AG04450 (cell line): ENCODE results near the gene SOX4. TPM values are rescaled to one million over a fixed set of nuclear protein-coding genes. Genes with fewer than 3 reads are reported as not detected.

Experiments used
- CTCF ChIA-PET: fragments of 300-600, 350-600 bp; formaldehyde crosslinking; extraction: SDS; loops from one replicate; lab custom pipeline; 2022; ENCODE audit warnings: antibody characterized with exemption, inconsistent platforms; lab: Charles Lee
- POLR2A ChIA-PET: fragments of 350-600 bp; formaldehyde crosslinking; extraction: SDS; loops from one replicate; lab custom pipeline; 2021; ENCODE audit warnings: antibody characterized with exemption, inconsistent platforms; lab: Yijun Ruan, JAX
- DNase-seq: peaks from one replicate; pipeline ENCODE4 v3.0.0-alpha.2; 2011; ENCODE audit warnings: low read depth, low spot score
- H3K27ac ChIP-seq: one replicate; pipeline ENCODE4 v1.5.1; 2012; ENCODE audit warnings: low read depth, low read length, control low read depth
- H3K27me3 ChIP-seq: one replicate; pipeline ENCODE4 v1.6.0; 2012; ENCODE audit warnings: low read length; ENCODE audit not compliant: control insufficient read depth, insufficient read depth
- H3K4me3 ChIP-seq: 2 replicates; pipeline ENCODE4 v1.5.1; 2011; ENCODE audit warnings: mild to moderate bottlenecking, low read depth, low read length, control low read depth
- H3K9me3 ChIP-seq: 2 replicates; pipeline ENCODE4 v1.5.1; 2012; ENCODE audit warnings: low read length; ENCODE audit not compliant: control insufficient read depth, insufficient read depth
- polyA plus RNA-seq: library from polyadenylated mRNA; depleted of rRNA; stranded (reverse); fragments of >200 nt; gene quantifications from 2 replicates; pipeline ENCODE4 v1.2.3, GENCODE V29; 2011
- TF ChIP-seq, protein P1 (sequence below): IDR thresholded peaks from 2 replicates; pipeline ENCODE4 v1.5.1; 2011; ENCODE audit warnings: low read depth, low read length, control low read depth, inconsistent platforms

Gene SOX4
- polyA plus RNA-seq, 1 experiment = 33.5 TPM

- Histone ChIP-seq H3K9me3 (peaks cover 3% of the 10 kb centered on the region; the same call in 1 of the 2 replicates), H3K27me3 (no peaks in the 10 kb centered on the region), H3K27ac (peak overlapping the region; percentile 91), H3K4me3 (peak overlapping the region; percentile 95)
- POLR2A ChIA-PET = interaction anchor here (0.6 to 1.9 kb wide), 6 partner anchors 66 to 1335 kb away, joined by 3 to 15 read pairs (median 3); no protein-coding TSS in a partner anchor
- no peak for DNase-seq
- CTCF ChIA-PET = interaction anchor here (0.6 to 2.3 kb wide), 6 partner anchors 146 to 1032 kb away, joined by 3 to 9 read pairs (median 6); no protein-coding TSS in a partner anchor
- TF ChIP-seq, protein P1, sequence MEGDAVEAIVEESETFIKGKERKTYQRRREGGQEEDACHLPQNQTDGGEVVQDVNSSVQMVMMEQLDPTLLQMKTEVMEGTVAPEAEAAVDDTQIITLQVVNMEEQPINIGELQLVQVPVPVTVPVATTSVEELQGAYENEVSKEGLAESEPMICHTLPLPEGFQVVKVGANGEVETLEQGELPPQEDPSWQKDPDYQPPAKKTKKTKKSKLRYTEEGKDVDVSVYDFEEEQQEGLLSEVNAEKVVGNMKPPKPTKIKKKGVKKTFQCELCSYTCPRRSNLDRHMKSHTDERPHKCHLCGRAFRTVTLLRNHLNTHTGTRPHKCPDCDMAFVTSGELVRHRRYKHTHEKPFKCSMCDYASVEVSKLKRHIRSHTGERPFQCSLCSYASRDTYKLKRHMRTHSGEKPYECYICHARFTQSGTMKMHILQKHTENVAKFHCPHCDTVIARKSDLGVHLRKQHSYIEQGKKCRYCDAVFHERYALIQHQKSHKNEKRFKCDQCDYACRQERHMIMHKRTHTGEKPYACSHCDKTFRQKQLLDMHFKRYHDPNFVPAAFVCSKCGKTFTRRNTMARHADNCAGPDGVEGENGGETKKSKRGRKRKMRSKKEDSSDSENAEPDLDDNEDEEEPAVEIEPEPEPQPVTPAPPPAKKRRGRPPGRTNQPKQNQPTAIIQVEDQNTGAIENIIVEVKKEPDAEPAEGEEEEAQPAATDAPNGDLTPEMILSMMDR = no peak
Observed at GRCh38 chr6:21596145-21596948, 2.8 kb downstream of the SOX4 start.

DNA sequence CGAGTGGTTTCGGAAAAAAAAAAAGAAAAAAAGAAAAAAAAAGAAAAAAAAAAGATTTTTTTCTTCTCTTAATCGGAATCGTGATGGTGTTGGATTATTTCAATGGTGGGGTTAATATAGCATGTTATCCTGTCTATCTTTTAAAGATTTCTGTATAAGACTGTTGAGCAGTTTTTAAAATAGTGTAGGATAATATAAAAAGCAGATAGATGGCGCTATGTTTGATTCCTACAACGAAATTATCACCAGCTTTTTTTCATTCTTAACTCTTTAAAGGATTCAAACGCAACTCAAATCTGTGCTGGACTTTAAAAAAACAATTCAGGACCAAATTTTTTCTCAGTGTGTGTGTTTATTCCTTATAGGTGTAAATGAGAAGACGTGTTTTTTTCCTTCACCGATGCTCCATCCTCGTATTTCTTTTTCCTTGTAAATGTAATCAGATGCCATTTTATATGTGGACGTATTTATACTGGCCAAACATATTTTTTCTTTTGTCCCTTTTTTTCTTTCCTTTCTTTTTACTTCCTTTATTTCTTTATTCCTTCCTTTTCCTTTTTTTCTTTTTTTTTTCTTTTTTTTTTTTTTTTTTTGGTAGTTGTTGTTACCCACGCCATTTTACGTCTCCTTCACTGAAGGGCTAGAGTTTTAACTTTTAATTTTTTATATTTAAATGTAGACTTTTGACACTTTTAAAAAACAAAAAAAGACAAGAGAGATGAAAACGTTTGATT is 3.6 kb downstream of the SOX4 start:
- DNase-seq = no peak
- H3K27me3 ChIP-seq = no peaks in the 10 kb centered on the region
- peaks cover 7% of the 10 kb centered on the region; the same call in 1 of the 2 replicates for H3K9me3 ChIP-seq
- peak overlapping the region; percentile 95 for H3K4me3 ChIP-seq
- CTCF ChIA-PET = interaction anchor here (1.0 to 2.3 kb wide), 7 partner anchors 145 to 1849 kb away, joined by 3 to 9 read pairs (median 6); no protein-coding TSS in a partner anchor
- H3K27ac ChIP-seq = peak overlapping the region; percentile 91
- POLR2A ChIA-PET = interaction anchor here (0.6 to 1.9 kb wide), 3 partner anchors 65 to 550 kb away, joined by 3 to 15 read pairs (median 3); no protein-coding TSS in a partner anchor
- TF ChIP-seq, protein P1 = peak; percentile 50

DNA sequence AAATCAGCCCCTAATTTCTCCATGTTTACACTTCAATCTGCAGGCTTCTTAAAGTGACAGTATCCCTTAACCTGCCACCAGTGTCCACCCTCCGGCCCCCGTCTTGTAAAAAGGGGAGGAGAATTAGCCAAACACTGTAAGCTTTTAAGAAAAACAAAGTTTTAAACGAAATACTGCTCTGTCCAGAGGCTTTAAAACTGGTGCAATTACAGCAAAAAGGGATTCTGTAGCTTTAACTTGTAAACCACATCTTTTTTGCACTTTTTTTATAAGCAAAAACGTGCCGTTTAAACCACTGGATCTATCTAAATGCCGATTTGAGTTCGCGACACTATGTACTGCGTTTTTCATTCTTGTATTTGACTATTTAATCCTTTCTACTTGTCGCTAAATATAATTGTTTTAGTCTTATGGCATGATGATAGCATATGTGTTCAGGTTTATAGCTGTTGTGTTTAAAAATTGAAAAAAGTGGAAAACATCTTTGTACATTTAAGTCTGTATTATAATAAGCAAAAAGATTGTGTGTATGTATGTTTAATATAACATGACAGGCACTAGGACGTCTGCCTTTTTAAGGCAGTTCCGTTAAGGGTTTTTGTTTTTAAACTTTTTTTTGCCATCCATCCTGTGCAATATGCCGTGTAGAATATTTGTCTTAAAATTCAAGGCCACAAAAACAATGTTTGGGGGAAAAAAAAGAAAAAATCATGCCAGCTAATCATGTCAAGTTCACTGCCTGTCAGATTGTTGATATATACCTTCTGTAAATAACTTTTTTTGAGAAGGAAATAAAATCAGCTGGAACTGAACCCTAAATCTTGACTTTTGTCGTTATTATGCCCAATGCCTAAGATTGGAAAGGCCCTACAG is 4.5 kb downstream of the SOX4 start:
- H3K9me3 ChIP-seq = peaks cover 8% of the 10 kb centered on the region; the same call in 1 of the 2 replicates
- no peak for DNase-seq
- no peak overlapping the region for H3K27ac ChIP-seq
- TF ChIP-seq, protein P1 = no peak
- peak overlapping the region; percentile 95 for H3K4me3 ChIP-seq
- no peaks in the 10 kb centered on the region for H3K27me3 ChIP-seq
- POLR2A ChIA-PET = interaction anchor here (1.9 kb wide), 1 partner anchor 550 kb away, joined by 15 read pairs; no protein-coding TSS in a partner anchor
- CTCF ChIA-PET = interaction anchor here (0.9 to 2.3 kb wide), 5 partner anchors 144 to 1848 kb away, joined by 3 to 8 read pairs (median 4); no protein-coding TSS in a partner anchor

GRCh38 chr6:21598674-21599023 is 5.1 kb downstream of the SOX4 start:
- DNase-seq = no peak
- Histone ChIP-seq H3K27me3 (no peaks in the 10 kb centered on the region), H3K9me3 (peaks cover 8% of the 10 kb centered on the region; the same call in 1 of the 2 replicates), H3K27ac (no peak overlapping the region), H3K4me3 (peak overlapping the region; percentile 95)
- TF ChIP-seq, protein P1 = no peak
- POLR2A ChIA-PET = no interaction called here
- CTCF ChIA-PET = interaction anchor here (0.9 to 2.3 kb wide), 4 partner anchors 171 to 1847 kb away, joined by 3 to 8 read pairs (median 5); no protein-coding TSS in a partner anchor
